GDM1 (cell line): Measurements from ENCODE around the gene IER3IP1.
"Not testable (repeated sequence)": the region's sequence is repeated elsewhere in the genome, so short reads cannot be mapped to it uniquely, and the experiment has no call there.

Experiments
- DNase-seq: peaks from one replicate; lab custom pipeline; 2025; lab: John Stamatoyannopoulos, UW

The IER3IP1 gene

GRCh38 chr18:47158404-47158803, 17.8 kb downstream of the IER3IP1 start:
- not testable (repeated sequence) for DNase-seq

DNA sequence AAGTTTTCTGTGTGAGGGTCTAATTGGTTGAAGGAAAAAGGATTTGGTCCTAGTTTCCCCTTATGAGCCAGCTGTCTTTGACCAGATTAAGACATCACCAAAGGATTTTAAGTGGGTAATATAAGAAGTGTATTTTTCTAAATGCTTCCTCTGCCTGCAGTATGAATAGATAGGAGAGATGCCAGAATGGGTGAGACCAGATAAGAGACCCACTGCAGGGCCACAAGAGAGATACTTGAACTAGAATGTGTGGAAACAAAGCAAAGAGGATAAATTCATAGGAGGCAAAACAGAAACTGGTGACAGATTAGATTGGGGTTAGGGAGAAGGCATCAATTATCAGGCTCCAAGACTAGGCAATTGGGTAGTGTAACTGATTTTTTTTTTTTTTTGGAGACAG, 24.7 kb downstream of the IER3IP1 start:
- DNase-seq = no peak

DNA sequence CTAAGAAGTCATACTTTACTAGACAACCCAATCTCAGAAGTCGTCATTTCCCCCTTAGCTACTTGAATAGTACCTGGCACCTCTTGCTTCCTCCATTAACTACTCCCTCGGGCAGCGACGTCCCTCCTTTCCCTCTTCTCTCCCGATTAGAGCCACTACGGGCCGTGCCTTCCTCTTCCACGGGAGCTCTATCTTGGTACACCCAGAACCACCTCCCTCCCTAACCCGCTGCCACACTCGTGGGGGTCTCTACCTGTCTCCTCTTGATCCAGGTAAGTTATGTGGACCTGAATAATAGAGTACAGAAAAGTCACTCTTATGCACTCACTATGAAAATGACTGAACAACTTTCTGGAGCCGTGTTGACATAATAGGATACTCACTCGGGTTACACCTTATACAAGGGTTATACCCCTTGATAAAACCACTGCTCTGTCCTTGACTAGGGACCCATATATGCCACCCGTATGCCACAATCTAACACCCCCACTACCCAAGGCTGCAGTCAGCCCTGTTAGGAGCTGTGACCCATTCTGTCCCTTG, 25.3 kb downstream of the IER3IP1 start:
- no peak for DNase-seq

GRCh38 chr18:47150029-47150823, 25.9 kb downstream of the IER3IP1 start, which contains the start of gene HDHD2:
Gene HDHD2, minus strand, starts transcription at chr18:47150500. Its CDS starts 14,061 bp downstream, at chr18:47136439.
- peak; percentile 81 for DNase-seq

DNA sequence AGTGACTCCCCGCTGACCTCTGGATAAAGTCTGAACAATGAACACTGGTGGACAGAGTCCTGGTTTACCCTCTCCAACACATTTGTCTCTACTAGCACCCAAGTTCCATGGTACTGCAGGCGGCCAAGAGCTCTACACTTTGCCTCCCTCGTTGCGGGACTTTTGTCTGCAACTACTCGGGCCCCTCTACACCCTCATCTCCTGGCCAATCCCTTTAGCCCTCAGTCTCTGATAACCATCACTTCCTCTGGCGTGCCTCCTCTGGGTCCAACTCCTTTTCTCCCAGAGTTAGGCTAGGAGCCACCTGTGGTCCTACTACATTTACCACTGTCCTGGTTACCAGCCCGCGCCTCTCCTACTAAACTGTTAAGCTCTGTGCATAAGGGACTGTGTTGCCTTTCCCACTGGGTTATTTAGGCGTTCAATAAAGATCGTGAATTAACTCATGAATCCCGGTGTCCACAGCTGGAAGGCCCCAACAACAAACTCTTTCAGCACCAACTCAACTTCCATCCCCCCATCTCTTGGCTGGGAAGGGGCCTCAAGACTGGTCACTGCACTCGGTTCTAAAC, 26.6 kb downstream of the IER3IP1 start:
- no peak for DNase-seq

GRCh38 chr18:47146206-47146605, 30.0 kb downstream of the IER3IP1 start:
- no peak for DNase-seq

GRCh38 chr18:47143899-47144485, 32.2 kb downstream of the IER3IP1 start:
- DNase-seq = no peak

GRCh38 chr18:47143153-47143552, 33.0 kb downstream of the IER3IP1 start:
- no peak for DNase-seq

- DNase-seq = no peak
These were observed 34.9 kb downstream of the IER3IP1 start for GRCh38 chr18:47141289-47141688.

GRCh38 chr18:47121146-47121545, 55.0 kb downstream of the IER3IP1 start:
- no peak for DNase-seq

GRCh38 chr18:47120428-47120827, 55.7 kb downstream of the IER3IP1 start:
- DNase-seq = no peak

GRCh38 chr18:47118981-47119380, 57.2 kb downstream of the IER3IP1 start:
- no peak for DNase-seq

GRCh38 chr18:47115205-47115604, 61.0 kb downstream of the IER3IP1 start:
- DNase-seq = no peak

DNA sequence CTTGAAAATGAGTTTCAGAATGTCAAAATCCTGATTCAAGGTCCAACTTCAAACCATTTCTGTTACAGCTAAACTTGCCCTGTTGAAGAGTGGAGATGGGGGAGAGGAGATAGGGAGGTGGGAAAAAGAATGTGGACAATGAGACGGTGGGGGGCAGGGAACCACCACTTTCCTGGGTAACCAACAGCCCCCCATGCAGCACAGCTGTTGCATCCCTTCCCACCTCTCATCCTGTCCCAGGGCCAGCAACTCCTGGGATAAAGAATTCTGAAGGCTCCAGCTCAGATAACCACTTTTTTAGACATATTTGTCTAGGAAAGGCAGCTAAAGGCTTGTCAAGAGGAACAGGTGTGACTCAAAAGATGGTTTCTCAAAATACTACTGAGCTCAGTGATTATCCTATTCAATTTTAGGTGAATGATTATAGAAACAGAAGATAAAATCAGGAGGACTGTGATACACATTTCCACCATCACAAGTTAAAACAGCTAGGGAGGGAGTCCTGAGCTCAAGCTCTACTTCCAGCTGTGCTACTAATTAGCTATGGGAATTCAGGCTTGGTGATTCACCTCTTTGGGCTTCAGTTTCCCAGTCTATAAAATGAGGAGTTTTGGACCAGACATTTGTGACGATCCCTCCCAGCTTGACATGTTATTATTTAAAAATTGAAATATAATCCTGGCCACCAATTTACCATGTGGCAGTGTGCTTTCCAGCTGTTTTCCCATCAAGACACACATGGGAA, 62.2 kb downstream of the IER3IP1 start:
- no peak for DNase-seq

- DNase-seq = no peak
These were observed 65.5 kb downstream of the IER3IP1 start for GRCh38 chr18:47110492-47111274.

- DNase-seq = no peak
These were observed 66.4 kb downstream of the IER3IP1 start for GRCh38 chr18:47109720-47110119.

GRCh38 chr18:47108998-47109405, 67.2 kb downstream of the IER3IP1 start:
- no peak for DNase-seq

DNA sequence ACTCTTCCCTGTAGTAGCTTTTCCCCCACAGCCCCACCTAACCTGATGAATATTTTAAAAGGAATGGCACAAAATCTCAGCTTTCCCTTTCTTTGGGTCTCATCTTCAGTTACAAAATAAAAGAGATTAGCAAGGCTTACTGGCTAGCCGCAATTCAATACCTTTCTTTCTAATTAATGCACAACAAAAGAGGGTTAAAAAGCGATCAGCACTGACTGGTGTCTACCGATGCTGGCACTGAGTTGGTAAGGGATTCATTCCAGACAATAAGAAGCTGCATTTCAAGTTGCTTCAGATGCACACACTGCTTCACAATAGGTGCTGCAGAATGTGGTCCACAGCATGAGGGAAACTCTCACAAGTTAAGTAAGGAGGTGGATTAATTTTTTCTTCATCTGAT, 67.8 kb downstream of the IER3IP1 start:
- DNase-seq = no peak
